Non-pigmented ciliary epithelial cell (primary cell): ENCODE measurements around the gene PLPP6.

ENCODE experiments used
- DNase-seq: peaks from one replicate; pipeline ENCODE4 v3.0.0-alpha.2; 2010; ENCODE audit warnings: low read depth

Gene PLPP6

GRCh38 chr9:4700091-4700490, 38.0 kb downstream of the PLPP6 start:
- no peak for DNase-seq

GRCh38 chr9:4700932-4701331, 38.8 kb downstream of the PLPP6 start:
- no peak for DNase-seq

DNA sequence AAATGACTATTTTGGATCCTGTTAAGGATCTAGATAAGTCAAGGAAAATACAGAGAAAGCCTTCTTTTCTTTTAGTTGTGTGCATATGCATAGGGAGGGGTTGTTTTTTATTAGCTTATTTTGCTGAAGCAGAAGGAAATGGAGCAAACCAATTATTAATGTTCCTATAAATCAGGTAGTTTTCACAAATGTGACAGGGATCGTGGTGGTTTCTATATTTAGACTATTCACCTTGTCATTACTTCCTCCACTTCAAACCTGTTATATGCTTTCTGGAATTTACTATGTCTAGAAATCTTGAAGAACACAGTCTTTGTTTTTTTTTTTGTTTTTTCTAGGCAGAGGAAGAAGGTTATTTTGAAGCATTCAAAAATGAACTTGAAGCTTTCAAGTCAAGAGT, 39.4 kb downstream of the PLPP6 start:
- no peak for DNase-seq

- DNase-seq: no peak
Measured at GRCh38 chr9:4704129-4704528, 42.0 kb downstream of the PLPP6 start.

DNA sequence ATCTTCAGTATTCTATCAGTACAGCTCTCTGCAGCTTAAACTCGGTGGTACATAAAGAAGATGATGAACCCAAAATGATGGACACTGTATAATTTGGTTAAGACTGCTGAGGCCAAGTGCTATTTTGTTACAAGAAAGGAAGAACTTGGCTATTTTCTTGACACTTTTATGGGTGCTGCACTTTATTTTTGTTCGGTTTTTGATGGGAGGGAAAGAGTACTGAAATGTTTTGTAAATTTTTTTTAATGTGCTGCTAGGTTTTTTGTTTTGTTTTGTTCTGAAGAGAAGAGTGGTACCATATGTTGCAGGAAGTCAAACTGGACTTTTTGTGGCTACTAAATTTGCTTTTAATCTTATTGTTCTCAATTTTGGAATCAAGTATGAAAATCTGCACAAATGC, 43.9 kb downstream of the PLPP6 start:
- DNase-seq: no peak

- no peak for DNase-seq
Measured at GRCh38 chr9:4706971-4707622, 45.0 kb downstream of the PLPP6 start.

DNA sequence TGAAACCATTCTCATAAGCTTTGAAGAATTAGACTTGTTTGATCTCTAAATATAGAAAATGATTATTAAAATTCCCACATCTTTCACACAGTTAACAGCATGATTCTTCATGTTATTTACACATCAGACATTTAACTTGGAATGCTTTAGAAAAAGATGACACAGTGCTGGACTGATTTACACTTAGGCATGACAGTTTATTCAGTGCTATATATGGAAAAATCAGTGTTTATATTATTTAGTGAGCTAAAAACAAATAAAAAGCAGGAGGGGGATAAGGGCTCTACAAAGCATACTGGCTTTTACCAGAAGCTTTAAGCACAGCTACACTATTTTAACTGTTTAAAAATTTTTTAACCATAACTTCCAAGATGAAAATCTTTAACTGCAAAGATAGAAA, 47.3 kb downstream of the PLPP6 start:
- no peak for DNase-seq

GRCh38 chr9:4713849-4714248, 51.8 kb downstream of the PLPP6 start:
- no peak for DNase-seq

DNA sequence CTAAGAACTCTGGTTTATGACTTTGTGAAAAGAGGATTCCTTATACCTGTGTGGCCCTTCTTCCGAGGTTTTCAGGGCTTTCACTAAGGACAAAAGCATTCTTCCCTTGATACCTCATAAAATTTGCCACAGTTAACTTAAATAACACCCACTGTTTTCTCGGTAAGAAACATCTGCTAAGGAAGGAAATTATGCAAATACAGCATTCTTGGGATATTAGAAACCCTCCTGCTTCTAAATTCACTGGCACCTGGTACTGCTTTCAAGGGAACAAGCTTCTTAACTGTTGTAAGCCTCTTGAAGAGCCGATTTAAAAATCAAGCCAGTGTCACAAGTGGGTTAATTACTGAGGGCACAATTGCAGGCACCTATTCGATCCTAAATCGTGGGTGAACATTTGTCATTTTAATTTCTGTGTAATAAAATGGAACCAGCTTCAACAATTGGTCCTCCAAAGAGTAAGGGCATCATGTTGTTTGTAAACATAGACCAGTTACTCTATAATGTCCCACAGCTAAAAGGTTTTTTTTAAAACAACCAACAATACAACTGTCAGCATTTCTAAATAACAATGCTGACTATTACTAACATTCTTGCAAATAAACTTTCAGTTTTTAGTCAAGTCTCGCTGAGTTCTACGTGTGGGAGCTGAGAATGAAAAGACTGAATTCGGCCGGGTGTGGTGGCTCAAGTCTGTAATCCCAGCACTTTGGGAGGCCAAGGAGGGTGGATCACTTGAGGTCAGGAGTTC, 52.3 kb downstream of the PLPP6 start:
- no peak for DNase-seq
